Left ventricle myocardium superior (tissue), 1 donor: ENCODE measurements around the gene PODNL1. TPM values are rescaled to one million over a fixed set of nuclear protein-coding genes. Genes with fewer than 3 reads are reported as not detected.

ENCODE experiments used
- ATAC-seq: fragments of 200-7000 bp; cut with Tn5 transposase; one replicate; pipeline ENCODE4 v1.9.1; 2020; ENCODE audit warnings: mild to moderate bottlenecking, moderate library complexity
- DNase-seq: peaks from one replicate; pipeline ENCODE4 v3.0.0-alpha.2; 2020
- intact Hi-C: fragments of 100-400 bp; cut with micrococcal nuclease; formaldehyde crosslinking; loops from one replicate; pipeline ENCODE4 v1.11.0; 2022
- total RNA-seq: library from RNA; stranded (reverse); fragmentation: NEBNext Ultra II Directional; extraction: Animal tissue kit (Norgen Biotek cat#: 25700); gene quantifications from one replicate; pipeline ENCODE4 v1.2.1, GENCODE V29; 2021
- donor health status: DM: no; HTN: yes; CAD: no; lungs with severe emphysema.

PODNL1 gene
- total RNA-seq, 1 donor from 2014 or later = 2.0 TPM

DNA sequence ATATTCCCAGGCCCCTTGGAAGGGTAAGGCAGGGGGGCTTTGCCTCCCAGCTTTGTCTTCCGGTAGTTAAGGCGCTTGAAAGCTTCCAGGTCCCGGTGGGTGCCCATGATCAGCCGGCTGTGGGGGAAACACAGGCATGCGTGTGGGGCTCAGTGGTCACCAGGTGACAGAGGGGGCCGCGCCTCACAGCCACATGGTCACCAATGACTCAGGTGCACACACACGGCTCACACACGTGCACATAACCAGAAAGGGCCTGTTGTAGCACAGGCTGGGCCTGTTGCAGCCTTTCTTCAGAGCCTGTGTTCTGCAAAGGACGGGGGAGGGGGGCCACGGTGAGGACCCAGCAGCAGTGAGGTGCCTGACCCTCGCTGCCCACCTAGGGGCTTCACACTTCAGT, 55.4 kb downstream of the PODNL1 start:
- no peak for ATAC-seq
- DNase-seq = no peak
- intact Hi-C loops = loop anchor here (5.0 kb wide), 1 partner anchor 189 kb away; the partner anchor contains the start of gene MISP3

DNA sequence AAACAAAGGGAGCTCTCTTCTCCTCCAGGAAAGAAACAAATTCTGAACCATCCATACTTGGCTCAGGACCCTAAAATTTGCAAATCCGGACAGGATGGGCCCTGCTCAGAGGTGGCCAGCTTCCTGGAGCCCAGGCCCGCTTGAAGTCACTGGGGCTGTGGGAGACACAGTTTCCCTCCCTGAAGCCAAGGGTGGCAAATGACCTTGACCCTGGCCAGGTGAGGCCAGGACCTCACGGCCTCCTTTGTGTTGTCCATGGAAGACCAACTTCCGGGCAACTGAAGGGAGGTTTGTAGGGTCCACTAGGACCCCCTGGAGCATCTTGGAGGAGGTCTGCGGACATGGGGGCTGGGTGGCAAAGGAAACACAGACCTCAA, 55.8 kb downstream of the PODNL1 start:
- intact Hi-C loops = loop anchor here (5.0 kb wide), 1 partner anchor 190 kb away; the partner anchor contains the start of gene MISP3
- DNase-seq (no peak), ATAC-seq (no peak)

DNA sequence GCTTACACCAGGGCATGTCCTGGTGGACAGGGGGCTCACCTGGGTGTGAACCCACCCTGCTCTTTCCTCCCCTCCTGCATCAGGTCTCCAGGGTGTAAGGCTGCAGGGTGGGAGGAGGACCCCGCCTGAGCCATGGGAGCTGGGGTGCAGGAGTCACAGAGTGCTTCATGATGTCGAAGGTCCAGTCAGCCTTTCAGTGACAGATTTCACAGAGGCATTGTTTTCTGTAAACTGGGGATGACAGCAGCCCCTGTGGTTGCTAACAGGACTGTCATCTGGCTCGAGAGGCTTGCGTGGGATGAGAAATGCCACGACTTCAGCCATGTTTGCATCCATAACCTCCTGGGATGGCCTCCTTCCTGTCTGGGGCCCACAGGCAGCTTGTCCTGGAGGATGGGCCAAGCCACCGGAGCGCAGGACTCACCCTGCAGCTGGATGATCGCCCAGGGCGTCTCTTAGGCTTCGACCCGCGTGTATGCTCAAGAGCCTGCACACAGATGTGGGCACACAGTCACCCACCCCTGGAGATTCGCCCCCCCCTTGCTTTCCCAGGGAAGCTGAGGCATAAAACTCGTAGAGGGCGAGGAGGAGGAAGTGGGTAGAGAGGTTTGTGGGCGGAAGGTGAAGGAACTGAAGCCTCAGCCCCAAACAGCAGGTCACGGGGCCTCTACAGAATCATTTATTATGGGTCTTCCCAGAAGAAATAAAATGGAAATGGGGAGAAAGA, 56.4 kb downstream of the PODNL1 start:
- DNase-seq = peak; percentile 61
- intact Hi-C loops = loop anchor here (5.0 kb wide), 1 partner anchor 190 kb away; the partner anchor contains the start of gene MISP3
- ATAC-seq = no peak

DNA sequence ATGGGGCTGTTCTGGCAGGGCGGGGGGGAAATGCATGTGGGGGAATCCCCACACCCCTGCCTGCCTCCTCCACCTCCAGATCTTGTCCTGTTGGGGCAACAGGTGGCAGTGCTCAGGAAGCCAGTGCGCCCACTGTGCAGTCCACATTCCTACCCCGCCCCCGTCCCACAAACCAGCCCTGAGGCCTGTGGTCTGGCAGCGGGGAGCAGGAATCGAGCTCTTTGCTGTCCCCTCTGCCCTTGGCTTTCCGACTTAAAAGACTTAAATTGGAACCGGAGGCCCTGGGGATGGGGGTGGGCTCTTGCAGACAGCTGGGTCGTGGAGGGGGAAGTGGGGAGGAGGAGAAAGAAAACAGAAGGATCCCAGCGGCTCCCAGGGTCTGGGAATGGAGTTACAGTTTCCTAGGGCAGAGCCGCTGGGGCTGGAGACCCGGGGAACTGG, 56.9 kb downstream of the PODNL1 start:
- intact Hi-C loops = loop anchor here (5.0 kb wide), 1 partner anchor 191 kb away; the partner anchor contains the start of gene MISP3
- ATAC-seq = no peak

More for the DNA sequence above, 56.9 kb downstream of the PODNL1 start:
- DNase-seq = no peak

Other genes starting within 250 kb of the PODNL1 start
- gene MRI1, start 173.9 kb downstream of the PODNL1 start, total RNA-seq = 13.7 TPM
- 91.1 TPM for gene C19orf53, start 164.0 kb downstream of the PODNL1 start, total RNA-seq
- gene ZSWIM4, start 143.0 kb downstream of the PODNL1 start, total RNA-seq = 2.3 TPM
- 0.69 TPM for gene NANOS3, start 61.3 kb downstream of the PODNL1 start, total RNA-seq
- 0.72 TPM for gene BRME1, start 32.3 kb downstream of the PODNL1 start, total RNA-seq
- 19.6 TPM for gene CC2D1A, start 32.2 kb downstream of the PODNL1 start, total RNA-seq
- gene DCAF15, start 14.1 kb upstream of the PODNL1 start, total RNA-seq = 18.2 TPM
- 15.7 TPM for gene RFX1, start 67.9 kb upstream of the PODNL1 start, total RNA-seq
- not detected for gene RLN3, start 89.7 kb upstream of the PODNL1 start, total RNA-seq
- 5.4 TPM for gene IL27RA, start 93.3 kb upstream of the PODNL1 start, total RNA-seq
- gene PALM3, start 123.7 kb upstream of the PODNL1 start, total RNA-seq = not detected
- gene MISP3, start 134.4 kb upstream of the PODNL1 start, total RNA-seq = 6.8 TPM
- gene C19orf67, start 147.4 kb upstream of the PODNL1 start, total RNA-seq = not detected
- 58.0 TPM for gene SAMD1, start 152.3 kb upstream of the PODNL1 start, total RNA-seq
- 514 TPM for gene PRKACA, start 179.3 kb upstream of the PODNL1 start, total RNA-seq
- gene ASF1B, start 198.2 kb upstream of the PODNL1 start, total RNA-seq = 1.6 TPM